HCT116 (cell line): ENCODE results near the gene SPNS1.

Experiments used
- ATF3 ChIP-seq: IDR thresholded peaks from 2 replicates; pipeline ENCODE4 v1.6.1; 2012
- CTCF ChIP-seq, 3 experiments: fragments of 200-600 bp in 1 of 3; sonication (generic) in 1 of 3; IDR thresholded peaks in 2 of 3; conservative IDR thresholded peaks in 1 of 3; 2 replicates each; pipeline ENCODE4 v1.5.1; 2012 to 2017; ENCODE audit warnings: low read depth in 2 of 3, low read length in 2 of 3, antibody characterized with exemption in 1 of 3, borderline replicate concordance in 1 of 3, control low read depth in 1 of 3, mild to moderate bottlenecking in 1 of 3, mixed read lengths in 1 of 3, mixed run types in 1 of 3, moderate library complexity in 1 of 3; ENCODE audit not compliant: insufficient read depth in 1 of 3
- ELF1 ChIP-seq: IDR thresholded peaks from 2 replicates; pipeline ENCODE4 v1.6.1; 2012; ENCODE audit warnings: low read depth, borderline replicate concordance
- EZH2 ChIP-seq: fragments of 200-600 bp; sonication (generic); IDR thresholded peaks from 2 replicates; pipeline ENCODE4 v1.6.1; 2017; ENCODE audit warnings: antibody characterized with exemption, mixed run types
- EZH2phosphoT487 ChIP-seq: fragments of 200-600 bp; IDR thresholded peaks from 2 replicates; pipeline ENCODE4 v1.6.1; 2018; ENCODE audit warnings: antibody characterized with exemption, borderline replicate concordance
- POLR2AphosphoS5 ChIP-seq: IDR thresholded peaks from 2 replicates; pipeline ENCODE4 v1.6.1; 2011; ENCODE audit warnings: mild to moderate bottlenecking, low read depth, low read length, moderate library complexity
- REST ChIP-seq: IDR thresholded peaks from 2 replicates; pipeline ENCODE4 v1.6.1; 2012; ENCODE audit warnings: low read depth
- SIN3A ChIP-seq: IDR thresholded peaks from 2 replicates; pipeline ENCODE4 v1.6.1; 2012; ENCODE audit warnings: low read depth
- TF ChIP-seq, protein P1 (sequence below): IDR thresholded peaks from 2 replicates; pipeline ENCODE4 v1.6.1; 2012

DNA sequence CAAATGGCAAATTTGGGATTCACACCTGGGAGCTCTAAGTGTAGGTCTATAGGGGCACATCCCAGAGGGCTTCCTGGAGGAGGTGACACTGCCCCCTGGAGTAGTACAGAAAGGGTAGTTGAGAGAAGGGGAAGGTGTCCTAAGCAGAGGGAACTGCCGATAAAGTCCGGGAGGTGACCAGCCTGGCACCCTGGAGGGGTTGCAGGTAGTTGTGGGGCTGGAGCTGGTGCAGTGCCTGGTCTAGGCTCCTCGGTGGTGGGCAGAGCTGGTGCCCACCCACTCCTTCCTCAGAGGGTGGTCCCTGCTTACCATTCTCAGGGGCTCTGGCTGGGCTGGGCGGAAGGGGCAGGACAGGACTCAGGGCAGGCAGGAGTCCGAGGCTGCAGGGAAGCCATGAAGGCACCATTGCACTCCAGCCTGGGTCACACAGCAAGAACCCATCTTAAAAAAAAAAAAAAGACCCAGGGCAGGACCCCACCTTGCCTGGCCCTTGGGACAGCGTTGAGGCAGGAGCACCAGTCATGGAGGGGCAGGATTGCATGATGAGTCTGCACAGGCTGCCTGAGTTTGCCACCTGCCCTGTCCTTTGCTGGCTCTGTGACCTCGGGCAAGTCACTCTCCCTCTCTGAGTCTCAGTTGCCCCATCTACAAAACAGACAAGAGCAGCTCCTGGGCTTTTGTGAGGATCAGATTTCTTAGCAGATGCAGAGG, 54.0 kb downstream of the SPNS1 start:
- no peak for TF ChIP-seq CTCF (IDR thresholded peaks at IDR 0.05 in 2 of 3, conservative IDR thresholded peaks at IDR 0.05 in 1 of 3; ENCODE audit: borderline replicate concordance in 1 of 3, insufficient read depth in 1 of 3, low read depth in 2 of 3, low read length in 2 of 3)
- TF ChIP-seq EZH2phosphoT487, result no peak
- no peak for TF ChIP-seq SIN3A
- TF ChIP-seq, protein P1, sequence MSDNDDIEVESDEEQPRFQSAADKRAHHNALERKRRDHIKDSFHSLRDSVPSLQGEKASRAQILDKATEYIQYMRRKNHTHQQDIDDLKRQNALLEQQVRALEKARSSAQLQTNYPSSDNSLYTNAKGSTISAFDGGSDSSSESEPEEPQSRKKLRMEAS, result no peak
- no peak for TF ChIP-seq POLR2AphosphoS5
- TF ChIP-seq EZH2, result no peak
- TF ChIP-seq ATF3, result no peak
- no peak for TF ChIP-seq REST
- TF ChIP-seq ELF1, result no peak
